ENCODE measurements around the gene AFF3.

Gene AFF3

DNA sequence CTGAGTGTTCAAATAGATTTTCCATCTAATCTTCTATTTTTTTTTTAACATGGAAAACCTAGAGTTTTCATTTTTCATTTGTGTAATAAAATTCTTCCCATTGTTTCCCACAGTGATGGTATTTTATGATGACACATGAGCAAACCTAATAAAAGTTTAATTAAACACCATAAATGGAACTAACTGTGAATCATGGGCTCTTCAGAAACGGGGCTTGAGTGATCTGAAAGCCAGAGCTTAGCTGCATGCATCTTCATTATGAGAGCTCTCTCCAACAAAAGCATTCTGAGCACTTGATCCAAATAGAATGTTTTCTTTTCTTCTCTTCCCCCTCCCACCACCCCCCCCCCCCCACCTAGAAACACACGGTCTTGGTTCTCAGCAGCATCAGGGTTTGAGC lies 570.4 kb downstream of the AFF3 start:
- DNase-seq: no peak

DNA sequence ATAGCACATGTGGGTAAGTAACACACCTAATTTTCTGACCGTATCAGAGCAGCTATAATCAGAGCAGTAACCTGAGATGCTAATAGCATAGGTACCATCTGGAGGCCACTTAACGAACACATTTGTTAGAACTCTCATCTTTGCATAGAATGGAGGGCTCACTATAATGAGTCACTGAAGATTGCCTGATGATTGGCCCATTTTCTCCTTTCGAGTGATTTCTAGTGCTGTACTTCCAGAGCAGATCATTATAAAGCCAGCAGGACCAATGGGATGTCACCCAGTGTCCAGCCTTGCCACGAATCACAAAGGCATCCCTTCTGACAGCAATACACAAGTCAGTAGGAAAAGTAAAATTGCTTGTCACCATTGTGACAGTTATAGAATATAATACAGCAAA lies 570.9 kb downstream of the AFF3 start:
- DNase-seq: no peak

DNA sequence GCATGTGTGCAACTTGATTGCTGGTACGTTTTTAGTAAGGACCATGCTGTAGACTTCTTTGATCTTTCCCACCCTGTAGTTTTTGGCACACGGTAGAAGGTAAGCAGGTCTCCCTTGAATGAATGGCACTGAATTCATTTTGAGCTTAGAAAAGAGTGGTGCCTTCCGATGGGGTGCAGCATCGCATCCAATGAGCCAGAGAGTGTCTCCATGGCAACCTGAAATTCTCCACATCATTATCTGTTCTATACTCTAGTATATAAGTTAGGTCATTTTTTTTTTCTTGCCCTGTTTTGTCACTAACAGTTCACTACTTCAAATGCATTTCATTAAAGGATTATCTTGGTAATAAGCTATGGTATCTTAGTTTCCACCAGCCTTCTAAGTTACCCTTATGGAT lies 571.4 kb downstream of the AFF3 start:
- no peak for DNase-seq

DNA sequence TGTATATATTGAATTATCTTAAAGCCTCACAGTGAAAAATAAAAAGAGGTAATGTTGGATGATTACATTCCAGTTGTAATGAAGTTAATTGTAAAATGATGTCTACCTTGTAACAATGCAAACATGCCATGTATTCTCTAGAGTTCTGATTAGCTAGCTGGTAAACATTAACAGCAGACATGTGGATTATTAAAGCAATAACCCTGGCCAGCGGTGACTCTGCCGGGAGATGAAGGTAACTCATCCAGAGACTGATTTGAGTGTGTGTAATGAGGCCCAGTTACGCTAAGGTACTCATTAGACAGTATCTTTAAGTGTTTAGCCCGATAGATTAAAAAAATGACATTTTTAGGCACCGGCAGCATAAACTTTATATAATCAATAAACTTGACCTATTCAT lies 573.0 kb downstream of the AFF3 start:
- no peak for DNase-seq

DNA sequence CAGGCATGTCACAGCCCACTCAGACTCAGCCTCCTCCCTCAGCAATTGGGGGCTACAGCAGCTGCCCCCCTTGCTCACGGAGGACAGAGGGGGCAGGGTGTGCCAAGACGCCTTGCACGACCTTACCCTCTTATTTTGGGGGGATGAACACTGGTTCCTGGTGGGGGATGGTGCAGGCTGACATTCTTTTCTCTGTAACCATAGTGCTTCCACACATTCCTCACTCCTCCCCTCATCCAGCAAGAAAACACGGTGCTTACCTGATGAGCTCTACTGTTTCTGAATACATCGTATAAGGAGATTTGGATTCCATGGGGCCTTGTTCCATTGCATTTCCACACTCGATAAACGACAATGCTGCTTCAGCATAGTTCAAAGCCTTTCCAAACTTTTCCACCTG lies 577.2 kb downstream of the AFF3 start:
- DNase-seq: no peak

DNA sequence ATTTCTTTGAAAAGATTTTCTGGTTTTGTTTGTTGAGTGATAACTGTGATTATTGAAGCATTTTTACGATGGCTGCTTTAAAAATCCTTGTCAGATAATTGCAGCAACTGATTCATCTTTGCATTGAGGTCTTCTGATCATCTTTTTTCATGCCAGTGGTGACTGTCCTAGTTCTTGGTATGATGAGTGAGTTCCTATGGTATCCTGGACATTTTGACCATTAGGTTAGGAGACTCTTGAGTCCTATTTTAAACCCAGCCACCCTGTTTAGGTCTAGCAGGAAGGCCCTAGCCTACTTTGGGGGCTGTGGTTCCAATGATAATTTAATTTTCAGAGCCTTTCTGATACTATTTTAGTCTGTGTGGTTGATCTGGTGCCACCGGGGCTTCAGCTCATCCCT lies 579.9 kb downstream of the AFF3 start:
- no peak for DNase-seq

DNA sequence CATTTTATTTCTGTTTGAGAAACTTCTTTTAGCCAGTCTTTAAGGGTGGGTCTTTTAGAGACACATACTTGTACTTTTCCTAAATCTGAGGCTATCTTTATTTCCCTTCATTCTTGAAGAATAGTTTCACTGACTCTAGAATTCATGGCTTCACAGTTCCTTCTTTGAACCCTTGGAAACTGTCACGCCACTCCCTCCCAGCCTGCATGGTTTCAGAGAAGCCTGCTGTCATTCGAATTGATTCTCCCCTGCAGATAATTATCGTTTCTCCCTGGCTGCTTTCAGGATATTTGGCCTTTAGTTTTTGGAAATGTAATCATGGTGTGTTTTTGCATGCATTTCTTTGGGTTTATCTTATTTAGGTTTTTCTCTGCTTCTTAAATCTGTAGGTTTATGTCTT lies 580.6 kb downstream of the AFF3 start:
- DNase-seq: no peak

DNA sequence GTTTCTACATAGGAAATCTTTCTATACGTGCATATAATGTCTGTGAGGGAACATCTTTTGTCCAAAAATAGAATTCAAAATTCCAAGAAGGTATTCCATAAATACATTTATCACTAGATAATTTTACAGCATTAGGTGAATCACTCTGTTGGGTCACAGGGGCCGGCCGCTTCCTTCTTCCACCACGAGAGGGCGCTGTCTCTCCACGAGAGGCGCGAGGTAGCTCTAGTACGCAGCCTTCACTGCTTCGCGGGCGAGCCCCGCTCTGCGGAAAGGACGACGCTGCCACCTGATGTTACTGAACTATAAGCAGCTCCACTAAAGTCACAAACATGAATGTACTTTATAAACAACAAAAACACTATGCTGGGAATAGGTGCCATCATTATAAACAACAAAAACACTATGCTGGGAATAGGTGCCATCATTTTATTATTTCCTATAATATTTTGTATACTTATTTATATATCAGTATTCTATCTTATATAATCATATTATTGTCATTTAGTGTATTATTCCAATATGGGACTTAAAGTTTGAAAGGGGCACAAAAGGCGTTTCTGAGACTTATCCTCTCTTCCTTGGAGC lies 583.2 kb downstream of the AFF3 start:
- peak; percentile 75 for DNase-seq

DNA sequence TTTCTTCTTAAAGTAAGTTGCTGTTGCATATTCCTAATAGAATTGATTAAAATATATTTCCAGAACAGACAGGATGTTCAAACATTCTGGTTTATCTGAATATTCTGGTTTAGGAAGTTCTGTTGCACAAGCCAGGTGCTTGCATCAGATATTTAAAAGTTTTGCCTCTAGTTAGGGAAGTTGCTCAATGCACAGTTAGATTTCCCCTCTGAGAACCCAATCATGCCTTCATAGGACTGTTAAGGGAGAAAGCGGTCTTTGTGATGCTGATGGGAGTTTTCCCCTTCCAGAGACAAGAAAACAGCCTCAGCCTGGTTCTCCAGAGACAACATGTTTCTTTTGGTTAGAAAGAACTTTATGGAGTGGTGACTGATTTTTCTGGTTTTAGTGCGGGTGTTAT lies 587.0 kb downstream of the AFF3 start:
- no peak for DNase-seq

DNA sequence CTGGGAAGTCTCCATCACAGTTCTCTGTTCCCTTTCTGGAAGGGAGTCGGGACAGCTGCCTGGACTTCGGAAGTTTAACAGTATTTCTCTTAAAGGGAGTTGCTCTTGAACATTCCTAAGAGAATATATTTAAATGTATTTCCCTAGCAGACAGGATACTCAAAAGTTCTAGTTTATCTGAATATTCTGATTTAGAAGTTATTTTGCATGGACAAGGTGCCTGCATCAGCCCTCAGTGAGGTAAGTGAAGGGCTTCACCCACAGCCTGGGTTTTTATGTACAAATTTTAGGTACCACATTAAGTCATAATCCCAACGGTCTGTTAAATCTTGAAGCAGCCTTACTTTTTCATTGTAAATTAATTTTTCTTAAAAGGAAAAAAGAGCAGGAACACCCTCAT lies 587.5 kb downstream of the AFF3 start:
- DNase-seq: no peak

DNA sequence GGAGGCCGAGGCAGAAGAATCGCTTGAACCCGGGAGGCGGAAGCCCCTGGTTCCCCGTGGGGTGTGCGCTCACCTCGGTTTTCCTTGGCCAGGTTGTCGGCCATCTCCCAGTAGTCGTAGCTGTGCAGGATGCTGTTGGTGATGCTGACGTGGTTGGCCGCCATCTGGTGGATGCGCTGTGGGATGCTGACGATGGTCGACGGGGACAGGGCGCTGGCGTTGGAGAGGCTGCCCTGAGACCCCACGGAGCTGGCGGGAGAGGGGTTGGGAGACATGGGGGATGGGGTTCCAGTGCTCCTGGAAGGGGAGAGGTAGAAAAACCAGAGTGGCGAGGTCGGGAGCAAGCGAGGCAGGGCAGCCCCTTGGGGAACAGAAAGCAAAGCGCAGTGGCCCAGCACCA lies 588.2 kb downstream of the AFF3 start:
- no peak for DNase-seq

DNA sequence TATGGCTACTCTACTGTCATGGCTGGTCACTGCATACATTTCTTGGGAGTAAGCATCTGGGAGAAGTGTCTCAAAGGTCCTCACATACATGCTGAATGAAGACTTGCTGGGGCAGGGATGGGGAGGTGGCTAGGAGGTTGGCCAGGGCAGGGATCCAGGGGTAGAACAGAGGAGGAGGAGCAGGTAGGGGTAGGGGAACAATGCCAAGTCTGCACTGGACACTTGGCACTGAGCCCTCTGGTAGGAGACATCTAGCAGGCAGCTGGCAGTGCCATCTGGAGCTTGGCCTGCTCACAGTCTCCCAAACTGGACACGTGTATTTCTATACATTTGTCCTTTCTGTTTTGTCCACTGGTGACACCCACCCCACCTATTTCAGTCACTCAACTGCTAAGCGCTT lies 589.9 kb downstream of the AFF3 start:
- no peak for DNase-seq

DNA sequence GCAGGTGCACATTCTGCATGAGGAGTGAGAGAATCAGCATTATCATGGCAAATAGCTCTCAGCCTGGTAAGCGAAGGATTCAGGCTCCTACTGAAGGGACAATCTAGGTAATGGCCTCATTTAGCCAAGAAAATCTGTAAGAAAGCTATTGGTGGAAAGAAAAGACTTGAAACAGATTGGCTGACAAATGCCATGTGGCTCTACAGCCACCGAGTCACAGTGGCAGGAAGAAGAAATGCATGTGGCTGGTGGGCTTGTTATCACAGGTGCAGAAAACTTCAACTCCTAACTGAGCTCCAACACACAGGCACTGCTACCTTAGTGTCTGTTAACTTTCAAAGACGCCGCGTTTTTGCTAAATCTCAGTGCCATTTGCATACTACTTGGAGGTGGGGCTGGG lies 592.0 kb downstream of the AFF3 start:
- no peak for DNase-seq

DNA sequence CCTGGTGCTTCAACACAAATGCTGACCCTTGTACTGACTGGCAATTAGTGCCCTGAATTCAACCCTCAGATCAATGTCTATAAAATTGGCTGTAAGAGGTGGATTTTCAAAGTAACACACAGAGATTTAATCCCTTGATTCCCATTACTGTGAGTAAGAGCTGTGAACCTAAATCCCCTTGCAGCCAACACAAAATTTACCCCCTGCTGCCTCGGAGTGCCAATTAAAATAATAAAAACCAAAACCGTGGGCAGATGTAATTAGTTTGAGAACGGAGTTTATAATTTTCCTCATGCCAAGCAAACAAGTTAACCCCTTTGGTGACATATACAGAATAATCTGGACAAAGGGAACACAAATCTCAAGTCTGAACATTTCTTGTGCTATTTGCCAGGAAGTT lies 596.8 kb downstream of the AFF3 start:
- DNase-seq: no peak

DNA sequence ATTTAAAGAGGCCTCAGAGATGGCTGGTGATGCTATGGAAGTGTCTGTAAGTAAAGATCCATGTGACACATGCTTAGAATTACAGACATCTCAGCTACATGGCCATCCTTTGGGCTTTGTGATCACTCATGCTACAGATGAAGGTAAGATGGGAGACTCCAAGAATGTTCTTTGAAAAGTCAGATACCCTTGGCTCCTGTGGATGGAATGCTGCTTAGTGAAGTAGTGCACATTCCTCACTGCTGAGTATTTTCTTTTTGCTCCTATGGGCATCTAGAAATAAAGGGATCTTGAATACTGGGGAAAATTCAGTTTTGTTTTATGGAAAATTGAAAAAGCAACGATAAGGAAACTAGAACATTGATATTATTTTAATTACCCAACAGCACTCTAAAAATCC lies 597.3 kb downstream of the AFF3 start:
- no peak for DNase-seq

DNA sequence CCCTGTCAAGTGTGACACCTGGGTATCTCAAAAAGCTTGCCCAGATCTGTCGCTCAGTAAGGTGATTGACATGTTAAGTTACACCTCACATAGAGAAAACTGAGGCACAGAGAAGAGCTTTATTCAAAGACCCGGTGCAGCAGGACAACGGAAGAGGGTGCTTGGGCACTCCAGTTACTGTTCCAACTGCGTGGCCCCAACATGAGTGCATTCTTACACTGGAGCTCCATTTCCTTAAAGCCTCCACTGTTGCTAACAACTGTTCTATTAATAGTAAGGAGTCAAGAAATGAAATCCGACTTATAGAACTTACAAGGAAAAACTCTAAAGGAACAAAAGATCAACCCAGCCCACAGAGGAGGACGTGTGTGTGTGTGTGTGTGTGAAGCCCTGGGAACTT lies 597.8 kb downstream of the AFF3 start:
- no peak for DNase-seq

DNA sequence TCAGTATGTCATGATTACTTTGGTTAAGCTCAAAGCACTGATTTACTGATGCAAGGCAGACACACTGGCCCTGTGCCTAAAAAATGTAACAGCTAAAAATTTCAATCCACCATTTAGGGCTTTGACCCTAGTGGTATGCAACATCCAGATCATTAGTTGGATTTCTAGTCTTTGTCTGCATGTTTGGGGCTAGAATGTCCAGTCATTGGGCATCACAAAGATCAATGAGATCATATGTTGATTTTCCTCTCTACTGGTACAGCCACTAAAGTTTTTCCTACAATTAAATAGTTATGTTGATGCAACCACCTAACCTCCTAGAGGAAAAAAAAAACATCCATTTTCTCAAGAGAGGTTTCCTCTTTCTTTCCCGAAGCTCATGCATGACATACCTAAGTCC lies 599.1 kb downstream of the AFF3 start:
- DNase-seq: no peak

DNA sequence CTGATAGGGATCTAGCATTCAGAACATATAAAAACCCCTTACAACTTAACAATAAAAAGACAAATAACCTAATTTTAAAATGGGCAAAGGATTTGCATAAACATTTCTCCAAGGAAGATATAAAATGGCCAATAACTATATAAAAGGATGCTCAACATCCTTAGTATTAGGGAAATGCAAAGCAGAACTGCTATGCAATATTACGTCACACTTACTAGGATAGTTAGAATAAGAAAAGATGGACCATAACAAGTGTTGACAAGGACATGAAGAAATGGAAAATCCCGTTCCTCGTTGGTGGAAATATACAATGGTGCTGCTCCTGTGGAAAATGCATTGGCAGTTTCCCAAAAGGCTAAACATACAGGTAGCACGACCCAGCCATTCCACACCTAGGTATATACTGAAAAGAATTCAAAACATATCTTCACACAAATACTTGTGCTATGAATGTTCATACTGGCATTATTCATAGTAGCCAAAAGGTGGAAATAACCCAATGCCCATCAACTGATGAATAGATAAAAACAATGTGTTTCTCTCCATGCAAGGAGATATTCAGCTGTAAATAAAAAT lies 604.4 kb downstream of the AFF3 start:
- DNase-seq: no peak

DNA sequence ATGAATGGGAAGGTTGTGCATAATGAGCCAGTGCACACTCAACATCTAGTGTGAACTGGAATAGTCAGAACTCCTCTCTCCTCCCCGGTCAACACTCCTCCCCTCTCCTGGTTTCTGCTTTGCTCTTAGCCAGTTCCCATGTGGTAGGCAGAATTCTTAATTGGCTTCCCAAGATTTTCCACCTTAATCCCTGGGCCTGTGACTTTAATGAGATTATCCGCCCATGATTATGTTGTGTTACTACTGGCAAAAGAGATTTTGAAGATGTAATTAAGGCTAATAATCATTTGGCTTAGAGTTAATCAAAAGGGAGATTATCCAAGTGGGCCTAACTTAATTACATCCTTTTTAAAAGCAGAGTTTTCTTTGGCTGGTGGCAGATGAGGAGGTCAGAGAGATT lies 618.3 kb downstream of the AFF3 start:
- no peak for DNase-seq

DNA sequence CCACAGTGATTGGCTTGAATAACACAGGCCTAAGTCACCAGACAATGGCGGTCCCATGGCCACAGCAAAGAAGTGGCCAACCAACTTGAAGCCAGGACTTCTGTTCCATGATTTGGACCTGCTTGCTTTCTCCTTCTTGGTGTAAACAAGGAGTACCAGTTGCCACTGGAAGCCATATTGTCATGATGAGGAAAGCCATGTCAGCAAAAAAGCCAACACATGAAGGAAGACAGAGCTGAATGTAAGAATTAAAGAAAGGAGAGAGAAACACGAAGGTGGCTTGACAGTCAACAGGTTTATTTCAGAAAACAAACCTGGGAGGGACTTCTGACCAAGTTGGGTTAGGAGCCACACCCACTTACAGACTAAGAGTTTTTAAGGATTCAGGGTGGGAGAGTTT lies 620.2 kb downstream of the AFF3 start:
- DNase-seq: no peak

DNA sequence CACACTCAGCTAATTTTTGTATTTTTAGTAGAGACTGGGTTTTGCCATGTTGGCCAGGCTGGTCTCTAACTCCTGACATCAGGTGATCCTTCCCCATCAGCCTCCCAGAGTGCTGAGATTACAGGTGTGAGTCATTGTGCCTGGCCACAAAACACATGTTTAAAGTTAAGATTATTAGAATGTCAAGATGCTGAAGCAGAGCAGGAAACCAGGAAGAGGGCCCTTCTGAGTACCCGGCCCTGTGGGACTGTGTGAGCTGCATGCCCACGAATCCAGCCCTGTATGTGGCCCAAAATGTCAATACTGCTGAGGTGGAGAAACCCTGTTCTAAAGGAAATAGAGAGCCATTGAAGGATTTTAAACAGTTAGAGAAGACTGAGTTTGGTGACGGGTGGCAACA lies 621.6 kb downstream of the AFF3 start:
- no peak for DNase-seq

DNA sequence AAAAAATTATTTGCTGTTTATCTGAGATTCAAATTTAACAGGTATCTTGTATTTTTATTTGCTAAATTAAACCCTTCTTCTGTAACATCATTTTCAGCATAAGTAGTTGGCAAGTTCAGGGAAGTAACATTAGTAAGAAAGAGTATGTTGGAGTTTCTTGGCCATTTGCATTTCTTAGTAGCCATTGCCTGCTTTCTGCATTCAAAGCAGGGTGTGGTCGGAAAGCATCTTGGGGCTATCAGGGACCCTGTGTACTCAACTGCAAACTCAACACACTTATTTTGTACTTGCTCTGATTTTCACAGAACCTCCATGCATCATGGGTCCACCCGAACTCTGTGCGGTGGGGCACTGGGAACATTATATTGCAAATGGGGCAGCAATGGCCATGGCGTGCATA lies 622.2 kb downstream of the AFF3 start:
- DNase-seq: no peak

DNA sequence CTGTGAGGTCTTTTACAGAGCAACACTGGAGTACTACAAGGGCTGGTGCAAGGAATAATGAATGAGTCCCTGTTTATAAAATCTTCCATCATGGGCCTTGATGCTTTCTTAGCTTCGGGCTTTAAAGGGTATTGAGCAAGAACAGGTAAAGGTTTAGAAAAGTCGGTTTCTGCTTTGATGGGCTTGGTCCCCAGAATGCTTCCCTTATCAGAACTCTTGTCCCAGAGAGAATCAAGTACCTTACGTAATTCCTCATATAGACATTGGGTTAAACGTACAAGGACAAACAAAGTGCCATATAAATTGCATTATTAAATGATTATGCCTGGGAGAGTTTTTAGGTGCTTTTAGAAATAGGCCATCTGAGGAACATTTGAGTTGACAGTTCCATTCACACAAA lies 628.0 kb downstream of the AFF3 start:
- no peak for DNase-seq

DNA sequence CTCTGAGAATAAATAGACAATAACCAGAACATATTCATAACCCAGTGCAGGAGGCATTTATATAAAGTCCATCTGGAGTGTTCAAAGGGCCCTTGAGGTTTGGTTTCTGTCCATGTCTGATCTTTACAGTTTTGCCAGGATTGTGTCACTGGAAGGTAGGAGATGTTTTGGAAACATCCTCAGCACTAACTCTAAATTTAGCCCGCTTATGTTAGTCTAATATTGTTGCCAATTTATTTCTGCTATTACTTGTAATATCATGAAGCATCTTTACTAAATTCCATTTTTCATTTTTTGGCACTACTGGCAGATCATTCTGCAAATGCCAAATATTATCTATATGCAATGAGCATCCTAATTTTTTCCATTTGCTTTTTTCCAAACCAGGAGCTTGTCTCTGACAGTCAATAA lies 630.2 kb downstream of the AFF3 start:
- no peak for DNase-seq

DNA sequence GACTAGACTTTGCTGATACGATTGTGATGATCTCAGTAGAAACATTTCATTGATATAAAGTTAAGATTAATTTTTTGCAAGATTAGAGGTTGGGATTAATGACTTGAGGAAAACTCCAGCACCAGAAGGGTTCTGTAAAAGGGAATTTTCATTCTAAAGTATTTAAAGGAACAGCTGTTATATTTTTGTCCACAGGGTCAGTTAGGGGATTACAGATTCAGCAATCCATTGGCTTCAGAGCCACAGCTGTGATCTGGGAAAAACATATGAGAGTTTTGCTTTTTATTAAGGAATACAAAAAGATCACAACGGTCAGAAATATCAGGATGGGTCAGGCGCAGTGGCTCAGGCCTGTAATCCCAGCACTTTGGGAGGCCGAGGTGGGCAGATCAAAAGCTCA lies 633.0 kb downstream of the AFF3 start:
- DNase-seq: no peak
